MCF 10A (cell line): ENCODE results near the gene HNF4A. TPM values are rescaled to one million over a fixed set of nuclear protein-coding genes. Genes with fewer than 3 reads are reported as not detected.

Source experiments
- BruUV-seq: library from RNA; stranded (reverse); fragments of 400-500 nt; replicated peaks from 2 replicates; lab custom pipeline; 2021; lab: Mats Ljungman, UMichigan
- CTCF ChIA-PET: fragments of 300-600 bp; sonication (Branson Sonifier 250); formaldehyde crosslinking; extraction: SDS; loops from one replicate; lab custom pipeline; 2021; ENCODE audit warnings: antibody characterized with exemption, inconsistent platforms; lab: Yijun Ruan, JAX
- POLR2A ChIA-PET: fragments of 300-600, 350-650 bp; sonication (Branson Sonifier 250); formaldehyde crosslinking; extraction: SDS; loops from one replicate; lab custom pipeline; 2020; ENCODE audit warnings: antibody characterized with exemption, inconsistent platforms; lab: Yijun Ruan, JAX
- DNase-seq: peaks from one replicate; pipeline ENCODE4 v3.0.0-alpha.2; 2018; ENCODE audit not compliant: unreplicated experiment
- H3K27ac Mint-ChIP-seq: one replicate; pipeline ENCODE4 v1.8.0; 2022; ENCODE audit warnings: mild to moderate bottlenecking, low read depth, mixed read lengths; ENCODE audit not compliant: unreplicated experiment
- H3K27me3 Mint-ChIP-seq: one replicate; pipeline ENCODE4 v1.8.0; 2022; ENCODE audit warnings: mixed read lengths; ENCODE audit not compliant: insufficient read depth, unreplicated experiment
- H3K36me3 Mint-ChIP-seq: one replicate; pipeline ENCODE4 v1.8.0; 2022; ENCODE audit warnings: mild to moderate bottlenecking, moderate library complexity, mixed read lengths; ENCODE audit not compliant: insufficient read depth, unreplicated experiment
- H3K4me1 Mint-ChIP-seq: one replicate; pipeline ENCODE4 v1.8.0; 2022; ENCODE audit warnings: mixed read lengths; ENCODE audit not compliant: insufficient read depth, unreplicated experiment
- H3K4me3 Mint-ChIP-seq: one replicate; pipeline ENCODE4 v1.8.0; 2022; ENCODE audit warnings: mild to moderate bottlenecking, moderate library complexity, mixed read lengths; ENCODE audit not compliant: unreplicated experiment
- H3K9me3 Mint-ChIP-seq: one replicate; pipeline ENCODE4 v1.8.0; 2022; ENCODE audit warnings: mixed read lengths; ENCODE audit not compliant: unreplicated experiment
- intact Hi-C: fragments of 100-400 bp; cut with micrococcal nuclease; formaldehyde crosslinking; loops from 2 replicates; pipeline ENCODE4 v1.14.1; 2022
- total RNA-seq: library from RNA; stranded (reverse); gene quantifications from 2 replicates; pipeline ENCODE4 v1.2.3, GENCODE V29; 2022
- TF ChIP-seq, protein P1 (sequence below): fragments of 200-600 bp; IDR thresholded peaks from one replicate; pipeline ENCODE4 v1.8.0; 2022; ENCODE audit warnings: antibody characterized with exemption, mild to moderate bottlenecking; ENCODE audit not compliant: unreplicated experiment

Gene HNF4A
- total RNA-seq, 1 experiment from 2014 or later = not detected

GRCh38 chr20:44405785-44406571 lies 50.5 kb downstream of the HNF4A start:
- CTCF ChIA-PET = interaction anchor here (0.6 to 3.9 kb wide), 11 partner anchors 15 to 190 kb away, joined by 3 to 23 read pairs (median 4); no protein-coding TSS in a partner anchor
- Mint-ChIP-seq H3K4me1 (peaks cover 19% of the 10 kb centered on the region), H3K4me3 (no peak overlapping the region), H3K27me3 (no peaks in the 10 kb centered on the region), H3K27ac (peak overlapping the region; percentile 59), H3K36me3 (no peaks in the 10 kb centered on the region), H3K9me3 (peaks cover 7% of the 10 kb centered on the region)
- POLR2A ChIA-PET = interaction anchor here (1.1 to 3.9 kb wide), 8 partner anchors 7 to 949 kb away, joined by 3 to 29 read pairs (median 6); partner anchors contain the start of gene SRSF6
- BruUV-seq = no TSS peak
- no peak for DNase-seq
- intact Hi-C loops = no loop called here
- TF ChIP-seq, protein P1, sequence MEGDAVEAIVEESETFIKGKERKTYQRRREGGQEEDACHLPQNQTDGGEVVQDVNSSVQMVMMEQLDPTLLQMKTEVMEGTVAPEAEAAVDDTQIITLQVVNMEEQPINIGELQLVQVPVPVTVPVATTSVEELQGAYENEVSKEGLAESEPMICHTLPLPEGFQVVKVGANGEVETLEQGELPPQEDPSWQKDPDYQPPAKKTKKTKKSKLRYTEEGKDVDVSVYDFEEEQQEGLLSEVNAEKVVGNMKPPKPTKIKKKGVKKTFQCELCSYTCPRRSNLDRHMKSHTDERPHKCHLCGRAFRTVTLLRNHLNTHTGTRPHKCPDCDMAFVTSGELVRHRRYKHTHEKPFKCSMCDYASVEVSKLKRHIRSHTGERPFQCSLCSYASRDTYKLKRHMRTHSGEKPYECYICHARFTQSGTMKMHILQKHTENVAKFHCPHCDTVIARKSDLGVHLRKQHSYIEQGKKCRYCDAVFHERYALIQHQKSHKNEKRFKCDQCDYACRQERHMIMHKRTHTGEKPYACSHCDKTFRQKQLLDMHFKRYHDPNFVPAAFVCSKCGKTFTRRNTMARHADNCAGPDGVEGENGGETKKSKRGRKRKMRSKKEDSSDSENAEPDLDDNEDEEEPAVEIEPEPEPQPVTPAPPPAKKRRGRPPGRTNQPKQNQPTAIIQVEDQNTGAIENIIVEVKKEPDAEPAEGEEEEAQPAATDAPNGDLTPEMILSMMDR = no peak

DNA sequence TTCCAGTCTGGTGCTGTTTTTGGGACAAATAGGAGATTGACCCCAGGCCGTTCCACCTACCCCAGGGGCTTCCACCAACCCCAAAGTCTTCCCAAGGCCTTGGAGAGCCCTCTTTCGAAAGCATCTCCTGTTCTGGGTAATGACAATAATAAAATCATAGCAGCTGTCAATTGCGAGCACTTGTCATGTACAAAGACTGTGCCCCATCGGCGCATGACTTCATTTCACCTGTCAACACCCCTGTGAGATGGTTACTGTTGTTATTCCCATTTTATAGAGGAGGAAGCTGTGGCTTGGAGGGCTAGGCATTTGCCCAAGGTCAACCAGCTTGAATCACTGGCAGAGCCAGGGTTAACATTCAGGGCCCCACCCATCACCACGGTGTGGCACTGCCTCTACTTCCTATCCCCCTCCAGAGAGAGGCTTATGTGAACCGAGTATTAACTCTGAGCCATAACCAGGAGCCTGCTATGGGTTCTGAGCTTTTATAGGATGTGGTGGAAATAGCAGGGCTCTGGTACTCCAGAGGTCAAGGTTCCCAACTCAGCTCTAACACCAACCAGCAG lies 51.2 kb downstream of the HNF4A start:
- no peaks in the 10 kb centered on the region for H3K36me3 Mint-ChIP-seq
- peaks cover 7% of the 10 kb centered on the region for H3K9me3 Mint-ChIP-seq
- no peak for DNase-seq
- intact Hi-C loops = no loop called here
- TF ChIP-seq, protein P1 = no peak
- peaks cover 19% of the 10 kb centered on the region for H3K4me1 Mint-ChIP-seq
- BruUV-seq = no TSS peak
- ChIA-PET CTCF (interaction anchor here (0.6 to 3.9 kb wide), 13 partner anchors 15 to 195 kb away, joined by 3 to 23 read pairs (median 4); no protein-coding TSS in a partner anchor), POLR2A (interaction anchor here (0.9 to 3.9 kb wide), 20 partner anchors 8 to 949 kb away, joined by 3 to 29 read pairs (median 5); partner anchors contain the start of genes FITM2, SRSF6 and TTPAL)
- H3K27me3 Mint-ChIP-seq = no peaks in the 10 kb centered on the region
- no peak overlapping the region for H3K4me3 Mint-ChIP-seq
- H3K27ac Mint-ChIP-seq = peak overlapping the region; percentile 59

- Mint-ChIP-seq H3K4me3 (no peak overlapping the region), H3K27ac (peak overlapping the region; percentile 59), H3K4me1 (peaks cover 19% of the 10 kb centered on the region), H3K27me3 (no peaks in the 10 kb centered on the region), H3K9me3 (peaks cover 7% of the 10 kb centered on the region), H3K36me3 (no peaks in the 10 kb centered on the region)
- peak; percentile 95 for DNase-seq
- intact Hi-C loops = no loop called here
- ChIA-PET POLR2A (interaction anchor here (0.6 to 3.9 kb wide), 28 partner anchors 8 to 951 kb away, joined by 3 to 29 read pairs (median 5); partner anchors contain the start of genes FITM2, OSER1, SRSF6 and TTPAL), CTCF (interaction anchor here (0.6 to 3.9 kb wide), 19 partner anchors 8 to 825 kb away, joined by 3 to 23 read pairs (median 4); partner anchors contain the start of gene FITM2)
- BruUV-seq = no TSS peak
- TF ChIP-seq, protein P1 = no peak
Measured at GRCh38 chr20:44407402-44408184, 52.1 kb downstream of the HNF4A start.
